DND-41 (cell line): ENCODE data around the gene NDUFA6.
"Not testable (repeated sequence)": the region's sequence is repeated elsewhere in the genome, so short reads cannot be mapped to it uniquely, and the experiment has no call there.

Experiments
- EZH2 ChIP-seq: IDR thresholded peaks from 3 replicates; pipeline ENCODE4 v1.6.1; 2012; ENCODE audit warnings: borderline replicate concordance, low read depth, mild to moderate bottlenecking, moderate library complexity, low read length, inconsistent platforms; ENCODE audit not compliant: severe bottlenecking
- TF ChIP-seq, protein P1 (sequence below): IDR thresholded peaks from 2 replicates; pipeline ENCODE4 v1.5.1; 2012; ENCODE audit warnings: borderline replicate concordance, low read length, moderate library complexity, mild to moderate bottlenecking; ENCODE audit not compliant: poor library complexity, severe bottlenecking; ENCODE audit errors: extremely low read depth

GRCh38 chr22:42130182-42130581, 39.6 kb upstream of the NDUFA6 start:
- TF ChIP-seq EZH2 = not testable (repeated sequence)
- TF ChIP-seq, protein P1, sequence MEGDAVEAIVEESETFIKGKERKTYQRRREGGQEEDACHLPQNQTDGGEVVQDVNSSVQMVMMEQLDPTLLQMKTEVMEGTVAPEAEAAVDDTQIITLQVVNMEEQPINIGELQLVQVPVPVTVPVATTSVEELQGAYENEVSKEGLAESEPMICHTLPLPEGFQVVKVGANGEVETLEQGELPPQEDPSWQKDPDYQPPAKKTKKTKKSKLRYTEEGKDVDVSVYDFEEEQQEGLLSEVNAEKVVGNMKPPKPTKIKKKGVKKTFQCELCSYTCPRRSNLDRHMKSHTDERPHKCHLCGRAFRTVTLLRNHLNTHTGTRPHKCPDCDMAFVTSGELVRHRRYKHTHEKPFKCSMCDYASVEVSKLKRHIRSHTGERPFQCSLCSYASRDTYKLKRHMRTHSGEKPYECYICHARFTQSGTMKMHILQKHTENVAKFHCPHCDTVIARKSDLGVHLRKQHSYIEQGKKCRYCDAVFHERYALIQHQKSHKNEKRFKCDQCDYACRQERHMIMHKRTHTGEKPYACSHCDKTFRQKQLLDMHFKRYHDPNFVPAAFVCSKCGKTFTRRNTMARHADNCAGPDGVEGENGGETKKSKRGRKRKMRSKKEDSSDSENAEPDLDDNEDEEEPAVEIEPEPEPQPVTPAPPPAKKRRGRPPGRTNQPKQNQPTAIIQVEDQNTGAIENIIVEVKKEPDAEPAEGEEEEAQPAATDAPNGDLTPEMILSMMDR = not testable (repeated sequence)
